Measurements from ENCODE around the gene RBM7. TPM values are rescaled to one million over a fixed set of nuclear protein-coding genes. Genes with fewer than 3 reads are reported as not detected.

The RBM7 gene
- total RNA-seq, 3 donors from 2014 or later (not counting 1 experiment from before 2014, with no cell fraction given), result 50.4 to 79.7 (median 58.5) TPM

DNA sequence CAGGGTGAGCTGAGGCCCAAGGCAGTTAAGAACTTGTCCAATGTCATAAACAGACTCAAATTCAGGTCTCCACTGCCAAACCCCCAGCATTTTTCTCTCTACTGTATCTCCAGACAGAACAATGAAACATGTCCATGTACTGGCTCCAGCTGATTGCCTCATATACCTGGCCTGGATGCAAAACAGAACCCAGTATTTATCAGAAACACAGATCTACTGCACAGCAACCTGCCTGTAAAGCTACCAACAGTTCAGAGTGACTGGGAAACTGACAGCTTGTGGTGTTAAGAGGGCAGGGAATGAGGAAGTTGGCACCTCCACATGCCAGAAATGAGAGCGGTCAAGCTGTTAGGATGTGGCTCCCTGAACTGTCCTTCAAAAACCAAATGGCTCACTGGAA, 41.8 kb upstream of the RBM7 start:
- H3K4me1 Mint-ChIP-seq, result no peaks in the 10 kb centered on the region
- intact Hi-C loops (cut with micrococcal nuclease), result no loop called here
- Histone ChIP-seq H3K36me3 (ENCODE audit: control insufficient read depth, insufficient read depth, low read length) (no peaks in the 10 kb centered on the region), H3K27ac (ENCODE audit: low read length) (no peak overlapping the region), H3K9me3 (ENCODE audit: control insufficient read depth, insufficient read depth, low read length) (no peaks in the 10 kb centered on the region), H3K27me3 (ENCODE audit: control insufficient read depth, insufficient read depth, low read length) (no peaks in the 10 kb centered on the region), H3K4me3 (ENCODE audit: low read length) (no peak overlapping the region), H3K4me1 (ENCODE audit: control insufficient read depth, insufficient read depth, low read length) (no peaks in the 10 kb centered on the region)
- H3K36me3 Mint-ChIP-seq, result no peaks in the 10 kb centered on the region
- H3K9me3 Mint-ChIP-seq, result no peaks in the 10 kb centered on the region
- no peak overlapping the region for H3K27ac Mint-ChIP-seq
- DNase-seq (no peak), ATAC-seq (no peak)
- peaks cover 2 to 43% of the 10 kb centered on the region in 2 donors for H3K27me3 Mint-ChIP-seq (ENCODE audit: low read depth in 2 of 2)
- TF ChIP-seq, protein P1, sequence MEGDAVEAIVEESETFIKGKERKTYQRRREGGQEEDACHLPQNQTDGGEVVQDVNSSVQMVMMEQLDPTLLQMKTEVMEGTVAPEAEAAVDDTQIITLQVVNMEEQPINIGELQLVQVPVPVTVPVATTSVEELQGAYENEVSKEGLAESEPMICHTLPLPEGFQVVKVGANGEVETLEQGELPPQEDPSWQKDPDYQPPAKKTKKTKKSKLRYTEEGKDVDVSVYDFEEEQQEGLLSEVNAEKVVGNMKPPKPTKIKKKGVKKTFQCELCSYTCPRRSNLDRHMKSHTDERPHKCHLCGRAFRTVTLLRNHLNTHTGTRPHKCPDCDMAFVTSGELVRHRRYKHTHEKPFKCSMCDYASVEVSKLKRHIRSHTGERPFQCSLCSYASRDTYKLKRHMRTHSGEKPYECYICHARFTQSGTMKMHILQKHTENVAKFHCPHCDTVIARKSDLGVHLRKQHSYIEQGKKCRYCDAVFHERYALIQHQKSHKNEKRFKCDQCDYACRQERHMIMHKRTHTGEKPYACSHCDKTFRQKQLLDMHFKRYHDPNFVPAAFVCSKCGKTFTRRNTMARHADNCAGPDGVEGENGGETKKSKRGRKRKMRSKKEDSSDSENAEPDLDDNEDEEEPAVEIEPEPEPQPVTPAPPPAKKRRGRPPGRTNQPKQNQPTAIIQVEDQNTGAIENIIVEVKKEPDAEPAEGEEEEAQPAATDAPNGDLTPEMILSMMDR (IDR thresholded peaks at IDR 0.05), result no peak
- no CpG with 5 or more reads among the region's 1 CpG for WGBS (ENCODE audit: insufficient coverage)
- no peak overlapping the region for H3K4me3 Mint-ChIP-seq

DNA sequence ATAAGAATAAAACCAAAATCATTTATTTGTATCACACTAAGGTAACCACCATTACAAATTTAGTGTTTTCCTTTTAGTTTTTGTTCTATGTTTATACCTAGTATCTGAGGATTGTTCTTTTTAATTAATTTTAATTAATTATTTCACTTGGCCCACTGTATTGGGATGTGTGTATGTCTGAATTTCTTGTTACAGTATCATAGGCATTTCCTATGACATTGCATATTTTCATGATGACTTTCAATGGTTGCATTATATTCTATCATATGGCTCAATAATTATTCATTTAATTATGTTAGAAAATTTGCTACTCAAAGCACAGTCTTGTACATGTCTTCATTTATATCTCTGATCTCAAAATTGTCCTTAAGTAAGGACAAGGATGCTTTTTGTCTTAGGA, 41.1 kb upstream of the RBM7 start:
- Histone ChIP-seq H3K4me3 (ENCODE audit: low read length) (no peak overlapping the region), H3K9me3 (ENCODE audit: control insufficient read depth, insufficient read depth, low read length) (no peaks in the 10 kb centered on the region), H3K4me1 (ENCODE audit: control insufficient read depth, insufficient read depth, low read length) (no peaks in the 10 kb centered on the region), H3K27ac (ENCODE audit: low read length) (no peak overlapping the region), H3K36me3 (ENCODE audit: control insufficient read depth, insufficient read depth, low read length) (no peaks in the 10 kb centered on the region), H3K27me3 (ENCODE audit: control insufficient read depth, insufficient read depth, low read length) (no peaks in the 10 kb centered on the region)
- H3K27ac Mint-ChIP-seq, result no peak overlapping the region
- peaks cover 2 to 48% of the 10 kb centered on the region in 2 donors for H3K27me3 Mint-ChIP-seq (ENCODE audit: low read depth in 2 of 2)
- H3K4me3 Mint-ChIP-seq, result no peak overlapping the region
- no peak for ATAC-seq
- H3K36me3 Mint-ChIP-seq, result no peaks in the 10 kb centered on the region
- TF ChIP-seq, protein P1 (IDR thresholded peaks at IDR 0.05), result no peak
- no peaks in the 10 kb centered on the region for H3K9me3 Mint-ChIP-seq
- intact Hi-C loops (cut with micrococcal nuclease), result no loop called here
- DNase-seq, result no peak
- H3K4me1 Mint-ChIP-seq, result no peaks in the 10 kb centered on the region

DNA sequence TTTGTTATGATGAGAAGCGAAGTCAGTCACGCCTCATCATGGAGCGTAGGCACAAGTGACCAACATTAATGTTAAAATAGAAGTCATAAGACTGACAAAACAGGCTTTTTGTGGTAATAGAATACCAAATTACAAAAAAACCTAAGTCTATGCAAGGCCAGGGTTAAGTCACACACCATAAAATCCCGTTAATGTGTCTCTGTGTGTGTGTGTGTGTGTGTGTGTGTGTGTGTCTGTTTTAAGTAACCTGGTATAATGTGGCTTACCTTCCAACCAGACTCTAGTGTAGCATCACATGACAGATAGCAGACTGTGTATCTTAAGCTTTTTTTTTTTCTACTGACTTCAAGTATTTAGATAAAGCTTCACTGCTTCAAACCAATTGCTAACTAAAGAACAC, 38.1 kb upstream of the RBM7 start:
- H3K27ac ChIP-seq (ENCODE audit: low read length), result no peak overlapping the region
- 95% methylated on average over 3 of the region's 4 CpGs for WGBS (ENCODE audit: insufficient coverage)
- no peaks in the 10 kb centered on the region for H3K4me1 ChIP-seq (ENCODE audit: control insufficient read depth, insufficient read depth, low read length)
- Mint-ChIP-seq H3K9me3 (no peaks in the 10 kb centered on the region), H3K27ac (no peak overlapping the region), H3K27me3 (ENCODE audit: low read depth in 2 of 2) (peaks cover 0 to 64% of the 10 kb centered on the region in 2 donors), H3K4me3 (no peak overlapping the region), H3K4me1 (no peaks in the 10 kb centered on the region), H3K36me3 (no peaks in the 10 kb centered on the region)
- intact Hi-C loops (cut with micrococcal nuclease), result no loop called here
- H3K36me3 ChIP-seq (ENCODE audit: control insufficient read depth, insufficient read depth, low read length), result no peaks in the 10 kb centered on the region
- no peaks in the 10 kb centered on the region for H3K27me3 ChIP-seq (ENCODE audit: control insufficient read depth, insufficient read depth, low read length)
- no peaks in the 10 kb centered on the region for H3K9me3 ChIP-seq (ENCODE audit: control insufficient read depth, insufficient read depth, low read length)
- no peak for ATAC-seq
- DNase-seq, result no peak
- no peak overlapping the region for H3K4me3 ChIP-seq (ENCODE audit: low read length)
- TF ChIP-seq, protein P1 (IDR thresholded peaks at IDR 0.05), result no peak

DNA sequence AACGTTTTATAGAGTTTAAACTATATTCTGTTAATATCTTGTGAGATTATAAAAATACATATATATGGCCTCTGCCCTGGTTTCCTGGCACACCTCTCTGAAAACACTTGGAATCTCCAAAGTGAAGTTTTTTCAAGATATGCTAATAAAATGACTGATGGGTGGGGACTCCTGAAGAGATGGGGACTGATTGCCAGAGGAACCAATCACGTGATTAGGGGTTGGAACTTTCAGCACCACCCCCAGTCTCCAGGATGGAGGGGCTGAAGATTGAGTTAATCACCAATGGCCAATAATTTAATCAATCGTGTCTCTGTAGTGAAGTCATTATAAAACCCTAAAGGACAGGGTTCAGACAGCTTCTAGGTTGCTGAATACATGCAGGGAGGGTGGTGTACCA, 37.5 kb upstream of the RBM7 start:
- Mint-ChIP-seq H3K9me3 (no peaks in the 10 kb centered on the region), H3K27me3 (ENCODE audit: low read depth in 2 of 2) (peaks cover 3 to 58% of the 10 kb centered on the region in 2 donors), H3K27ac (no peak overlapping the region), H3K4me1 (no peaks in the 10 kb centered on the region), H3K4me3 (no peak overlapping the region), H3K36me3 (no peaks in the 10 kb centered on the region)
- TF ChIP-seq, protein P1 (IDR thresholded peaks at IDR 0.05), result no peak
- Histone ChIP-seq H3K27ac (ENCODE audit: low read length) (no peak overlapping the region), H3K4me3 (ENCODE audit: low read length) (no peak overlapping the region), H3K27me3 (ENCODE audit: control insufficient read depth, insufficient read depth, low read length) (no peaks in the 10 kb centered on the region), H3K9me3 (ENCODE audit: control insufficient read depth, insufficient read depth, low read length) (no peaks in the 10 kb centered on the region), H3K4me1 (ENCODE audit: control insufficient read depth, insufficient read depth, low read length) (no peaks in the 10 kb centered on the region), H3K36me3 (ENCODE audit: control insufficient read depth, insufficient read depth, low read length) (no peaks in the 10 kb centered on the region)
- DNase-seq (no peak), ATAC-seq (no peak)
- 92% methylated on average over 1 of the region's 3 CpGs for WGBS (ENCODE audit: insufficient coverage)
- intact Hi-C loops (cut with micrococcal nuclease), result no loop called here
